ENCODE results near the gene CRYGD. TPM values are rescaled to one million over a fixed set of nuclear protein-coding genes. Genes with fewer than 3 reads are reported as not detected.
"Not testable (repeated sequence)": the region's sequence is repeated elsewhere in the genome, so short reads cannot be mapped to it uniquely, and the experiment has no call there.

CRYGD gene
- polyA plus RNA-seq, 1 donor, result 0.52 TPM

DNA sequence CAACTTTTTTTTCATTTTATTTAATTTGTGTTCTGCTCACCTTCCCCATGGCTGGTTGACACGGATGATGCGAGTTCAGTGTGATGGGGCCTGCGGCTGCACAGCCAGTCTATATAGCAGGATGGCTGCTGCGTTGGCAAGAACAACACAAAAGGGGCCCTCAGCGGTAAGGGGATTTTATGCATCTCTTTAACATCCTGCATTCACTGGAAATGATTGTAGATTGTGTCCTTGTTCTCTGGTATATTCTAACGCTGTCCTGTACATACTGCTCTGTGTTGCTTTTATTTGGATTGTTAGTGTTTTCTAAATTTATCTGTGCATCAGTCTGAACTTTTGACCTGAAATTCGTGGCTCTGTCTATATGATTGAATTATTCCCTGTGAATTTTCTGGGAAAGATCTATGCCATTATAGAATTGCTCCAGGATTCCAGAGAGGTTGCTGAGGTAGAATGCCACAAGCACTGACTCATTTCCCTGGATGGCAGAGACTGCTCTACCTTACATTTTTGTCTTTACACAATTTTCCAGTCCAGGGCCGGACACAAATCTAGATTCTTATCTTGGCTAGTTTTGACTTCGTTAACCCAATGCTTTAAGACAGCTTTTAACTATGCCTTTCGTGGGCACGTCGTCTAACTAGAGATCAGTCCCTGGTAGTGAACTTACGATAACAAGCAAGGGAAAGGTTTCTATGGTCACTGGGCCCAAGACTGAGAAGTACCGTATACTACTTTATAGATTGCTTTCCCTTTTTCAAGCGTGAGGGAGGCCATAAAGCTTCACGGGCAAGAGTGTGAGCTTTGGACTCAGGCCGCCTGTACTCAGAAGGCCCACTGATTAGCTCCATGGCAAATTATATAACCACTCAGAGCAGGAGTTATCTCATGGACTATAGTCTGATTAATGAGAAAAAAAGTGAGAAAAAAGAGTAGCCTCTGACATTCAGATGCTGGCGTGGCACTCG is 5.7 kb upstream of the CRYGD start, which contains the start of gene CRYGC:
Gene CRYGC, minus strand, starts transcription at position 85 of the 968 bp plus-strand sequence. Its CDS starts 36 bp downstream, at position 49.
- Histone ChIP-seq H3K9me3 (ENCODE audit: control insufficient read depth, low read depth, low read length) (no peaks in the 10 kb centered on the region), H3K27ac (ENCODE audit: low read length) (peak within 1 kb of the TSS; percentile 50), H3K4me3 (ENCODE audit: low read length) (no peak within 1 kb of the TSS), H3K4me1 (ENCODE audit: control insufficient read depth, insufficient read depth, low read length) (peaks cover 37% of the 10 kb centered on the region), H3K36me3 (ENCODE audit: control insufficient read depth, insufficient read depth, low read length) (no peaks in the 10 kb centered on the region), H3K27me3 (ENCODE audit: control insufficient read depth, insufficient read depth, low read length) (no peaks in the 10 kb centered on the region)
- 24% methylated on average over 3 of the region's 19 CpGs for WGBS (ENCODE audit: insufficient coverage, low lambda C conversion rate)
- DNase-seq, result peak; percentile 89 to 95

DNA sequence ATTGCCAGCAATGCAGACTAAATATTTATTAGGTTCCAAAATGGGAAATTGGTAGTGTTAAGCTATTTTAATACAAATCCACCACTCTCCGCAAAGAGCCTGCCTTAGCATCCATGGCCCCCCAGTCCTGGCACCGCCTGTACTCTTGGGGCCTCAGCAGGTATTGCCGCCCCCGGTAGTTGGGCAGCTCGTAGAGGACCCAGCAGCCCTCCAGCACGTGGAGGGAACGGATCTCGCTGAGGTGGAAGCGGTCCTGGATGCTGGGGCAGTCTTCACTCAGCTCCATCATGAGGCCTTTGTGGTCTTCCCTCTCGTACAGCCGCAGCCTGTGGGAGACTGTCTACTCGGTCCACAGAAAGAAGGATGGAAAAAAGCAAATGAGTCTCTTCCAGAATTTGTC is 3.8 kb upstream of the CRYGD start:
- Histone ChIP-seq H3K27me3 (ENCODE audit: control insufficient read depth, insufficient read depth, low read length) (no peaks in the 10 kb centered on the region), H3K4me3 (ENCODE audit: low read length) (no peak overlapping the region), H3K36me3 (ENCODE audit: control insufficient read depth, insufficient read depth, low read length) (no peaks in the 10 kb centered on the region), H3K27ac (ENCODE audit: low read length) (no peak overlapping the region), H3K4me1 (ENCODE audit: control insufficient read depth, insufficient read depth, low read length) (peaks cover 33% of the 10 kb centered on the region), H3K9me3 (ENCODE audit: control insufficient read depth, low read depth, low read length) (no peaks in the 10 kb centered on the region)
- no peak for DNase-seq
- WGBS (ENCODE audit: insufficient coverage, low lambda C conversion rate), result 100% methylated on average over 2 of the region's 12 CpGs

DNA sequence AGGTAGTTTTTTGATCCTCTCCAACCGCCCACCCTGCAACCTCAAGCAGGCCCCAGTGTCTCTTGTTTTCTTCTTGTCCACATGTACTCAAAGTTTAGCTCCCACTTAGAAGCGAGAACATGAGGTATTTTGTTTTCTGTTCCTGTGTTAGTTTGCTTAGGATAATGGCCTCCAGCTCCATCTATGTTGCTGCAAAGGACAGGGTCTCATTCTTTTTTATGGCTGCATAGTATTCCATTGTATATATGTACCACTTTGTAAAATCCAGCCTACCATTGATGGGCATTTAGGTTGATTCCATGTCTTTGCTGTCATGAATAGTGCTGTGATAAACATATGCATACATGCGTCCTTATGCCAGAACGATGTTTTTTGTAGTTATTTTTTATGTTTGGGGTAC is 2.8 kb upstream of the CRYGD start:
- H3K27me3 ChIP-seq (ENCODE audit: control insufficient read depth, insufficient read depth, low read length), result no peaks in the 10 kb centered on the region
- H3K4me3 ChIP-seq (ENCODE audit: low read length), result no peak overlapping the region
- H3K4me1 ChIP-seq (ENCODE audit: control insufficient read depth, insufficient read depth, low read length), result peaks cover 33% of the 10 kb centered on the region
- no peaks in the 10 kb centered on the region for H3K9me3 ChIP-seq (ENCODE audit: control insufficient read depth, low read depth, low read length)
- H3K36me3 ChIP-seq (ENCODE audit: control insufficient read depth, insufficient read depth, low read length), result no peaks in the 10 kb centered on the region
- H3K27ac ChIP-seq (ENCODE audit: low read length), result no peak overlapping the region
- WGBS (ENCODE audit: insufficient coverage, low lambda C conversion rate), result 100% methylated on average over 3 of the region's 4 CpGs
- DNase-seq, result no peak

DNA sequence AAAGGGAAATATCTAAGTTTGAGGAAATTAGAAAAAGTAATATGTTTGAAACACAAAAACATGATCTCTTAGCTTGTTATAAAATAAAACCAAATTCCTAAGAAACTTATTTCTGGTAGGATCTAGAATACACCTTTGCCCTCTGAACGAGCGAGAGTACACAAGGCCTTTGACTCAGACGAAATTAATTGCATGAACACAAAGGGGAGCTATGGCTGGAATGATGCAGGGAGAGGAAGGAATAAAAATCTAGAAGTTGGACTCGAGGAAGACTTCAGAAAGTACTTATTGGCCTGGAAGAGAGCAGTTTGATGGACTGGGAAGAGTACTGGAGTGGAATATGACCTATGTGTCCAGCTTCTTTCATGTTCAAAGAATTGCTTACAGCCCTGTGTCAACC is 927 bp upstream of the CRYGD start:
- H3K4me1 ChIP-seq (ENCODE audit: control insufficient read depth, insufficient read depth, low read length), result peaks cover 27% of the 10 kb centered on the region
- 17% methylated on average over 1 of the region's 4 CpGs for WGBS (ENCODE audit: insufficient coverage, low lambda C conversion rate)
- no peaks in the 10 kb centered on the region for H3K9me3 ChIP-seq (ENCODE audit: control insufficient read depth, low read depth, low read length)
- peak; percentile 18 to 64 for DNase-seq
- no peak overlapping the region for H3K27ac ChIP-seq (ENCODE audit: low read length)
- no peaks in the 10 kb centered on the region for H3K27me3 ChIP-seq (ENCODE audit: control insufficient read depth, insufficient read depth, low read length)
- H3K36me3 ChIP-seq (ENCODE audit: control insufficient read depth, insufficient read depth, low read length), result no peaks in the 10 kb centered on the region
- H3K4me3 ChIP-seq (ENCODE audit: low read length), result no peak overlapping the region

DNA sequence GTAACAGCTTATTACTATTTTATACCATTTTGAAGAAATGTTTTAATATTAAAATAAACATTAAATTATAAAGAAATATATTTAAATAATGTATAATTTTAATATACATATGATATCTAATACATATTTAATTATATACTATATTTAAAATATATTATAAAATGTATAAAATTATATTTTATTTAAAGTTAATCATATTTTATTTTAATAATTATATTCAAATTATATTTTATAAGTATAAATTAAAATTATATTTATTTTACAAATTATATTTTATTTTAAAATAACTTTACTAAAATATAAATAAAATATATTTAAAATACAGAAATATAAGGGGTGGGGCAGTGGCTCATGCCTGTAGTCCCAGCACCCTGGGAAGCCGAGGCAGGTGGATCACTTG is 2.1 kb downstream of the CRYGD start:
- whole genome bisulfite sequencing (ENCODE audit: insufficient coverage, low lambda C conversion rate), result no CpG with 5 or more reads among the region's 1 CpG
- Histone ChIP-seq H3K27ac (ENCODE audit: low read length) (no peak overlapping the region), H3K9me3 (ENCODE audit: control insufficient read depth, low read depth, low read length) (no peaks in the 10 kb centered on the region), H3K4me1 (ENCODE audit: control insufficient read depth, insufficient read depth, low read length) (peaks cover 15% of the 10 kb centered on the region), H3K27me3 (ENCODE audit: control insufficient read depth, insufficient read depth, low read length) (no peaks in the 10 kb centered on the region), H3K4me3 (ENCODE audit: low read length) (no peak overlapping the region), H3K36me3 (ENCODE audit: control insufficient read depth, insufficient read depth, low read length) (no peaks in the 10 kb centered on the region)
- no peak for DNase-seq

DNA sequence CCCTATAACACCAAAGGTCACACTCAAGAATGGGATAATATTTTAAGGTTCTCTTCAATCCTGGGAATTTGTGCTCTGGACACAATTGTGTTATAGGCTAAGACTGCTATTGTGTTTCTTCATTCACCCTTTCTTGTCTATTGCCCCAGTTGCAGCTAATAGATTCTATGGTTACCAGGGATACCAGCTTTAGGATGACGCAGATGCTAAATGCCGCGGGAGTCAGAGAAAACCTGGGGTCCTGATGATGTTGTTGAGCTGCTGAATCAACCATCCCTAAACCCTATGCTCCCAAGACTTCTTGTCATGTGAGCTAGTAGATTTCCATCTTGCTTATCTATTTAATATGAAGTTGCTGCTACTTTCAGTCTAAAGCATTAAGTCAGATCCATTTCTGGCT is 5.4 kb downstream of the CRYGD start:
- no peaks in the 10 kb centered on the region for H3K9me3 ChIP-seq (ENCODE audit: control insufficient read depth, low read depth, low read length)
- no peaks in the 10 kb centered on the region for H3K27me3 ChIP-seq (ENCODE audit: control insufficient read depth, insufficient read depth, low read length)
- WGBS (ENCODE audit: insufficient coverage, low lambda C conversion rate), result no CpG with 5 or more reads among the region's 3 CpGs
- H3K27ac ChIP-seq (ENCODE audit: low read length), result no peak overlapping the region
- DNase-seq, result no peak
- H3K4me3 ChIP-seq (ENCODE audit: low read length), result no peak overlapping the region
- no peaks in the 10 kb centered on the region for H3K36me3 ChIP-seq (ENCODE audit: control insufficient read depth, insufficient read depth, low read length)
- H3K4me1 ChIP-seq (ENCODE audit: control insufficient read depth, insufficient read depth, low read length), result no peaks in the 10 kb centered on the region

DNA sequence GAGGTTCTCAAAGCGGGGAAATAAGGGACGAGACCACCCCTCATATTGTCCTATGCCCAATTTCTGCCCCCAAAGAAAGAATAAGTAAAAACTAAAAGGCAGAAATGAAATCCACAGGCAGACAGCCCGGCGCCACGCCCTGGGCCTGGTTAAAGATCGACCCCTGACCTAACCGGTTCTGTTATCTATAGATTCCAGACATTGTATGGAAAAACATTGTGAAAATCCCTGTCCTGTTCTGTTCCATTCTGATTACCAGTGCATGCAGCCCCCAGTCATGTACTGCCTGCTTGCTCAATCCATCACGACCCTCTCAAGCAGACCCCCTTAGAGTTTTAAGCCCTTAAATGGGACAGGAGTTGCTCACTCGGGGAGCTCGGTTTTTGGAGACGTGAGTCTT is 6.9 kb downstream of the CRYGD start:
- H3K36me3 ChIP-seq (ENCODE audit: control insufficient read depth, insufficient read depth, low read length); H3K4me3 ChIP-seq (ENCODE audit: low read length); H3K27me3 ChIP-seq (ENCODE audit: control insufficient read depth, insufficient read depth, low read length); H3K9me3 ChIP-seq (ENCODE audit: control insufficient read depth, low read depth, low read length); H3K27ac ChIP-seq (ENCODE audit: low read length); DNase-seq; H3K4me1 ChIP-seq (ENCODE audit: control insufficient read depth, insufficient read depth, low read length): not testable (repeated sequence)
- no CpG with 5 or more reads among the region's 11 CpGs for WGBS (ENCODE audit: insufficient coverage, low lambda C conversion rate)

DNA sequence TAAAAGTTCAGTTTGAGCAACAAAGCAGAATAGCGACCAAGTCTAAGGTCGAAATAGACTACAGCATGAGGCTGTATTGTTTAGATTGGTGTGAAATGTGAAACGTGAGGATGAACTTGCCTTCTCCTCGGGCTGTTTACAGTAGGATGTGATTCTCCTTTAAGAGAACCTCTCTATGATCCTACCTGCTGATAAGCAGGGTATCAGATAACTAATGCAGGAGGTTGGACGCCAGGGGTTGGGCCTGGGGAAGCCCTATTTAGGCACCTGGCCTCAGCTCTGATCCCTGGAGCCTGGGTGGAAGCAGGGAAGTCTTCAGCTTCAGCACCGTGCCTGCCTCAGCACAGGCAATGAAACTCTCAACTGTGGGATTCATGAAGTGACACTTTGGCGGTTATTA is 11.4 kb downstream of the CRYGD start:
- peaks cover 9% of the 10 kb centered on the region for H3K4me1 ChIP-seq (ENCODE audit: control insufficient read depth, insufficient read depth, low read length)
- no peak overlapping the region for H3K4me3 ChIP-seq (ENCODE audit: low read length)
- WGBS (ENCODE audit: insufficient coverage, low lambda C conversion rate), result no CpG with 5 or more reads among the region's 7 CpGs
- H3K9me3 ChIP-seq (ENCODE audit: control insufficient read depth, low read depth, low read length), result no peaks in the 10 kb centered on the region
- peaks cover 3% of the 10 kb centered on the region for H3K27me3 ChIP-seq (ENCODE audit: control insufficient read depth, insufficient read depth, low read length)
- no peak overlapping the region for H3K27ac ChIP-seq (ENCODE audit: low read length)
- H3K36me3 ChIP-seq (ENCODE audit: control insufficient read depth, insufficient read depth, low read length), result no peaks in the 10 kb centered on the region
- DNase-seq, result peak in 1 of 2 donors; percentile 23

DNA sequence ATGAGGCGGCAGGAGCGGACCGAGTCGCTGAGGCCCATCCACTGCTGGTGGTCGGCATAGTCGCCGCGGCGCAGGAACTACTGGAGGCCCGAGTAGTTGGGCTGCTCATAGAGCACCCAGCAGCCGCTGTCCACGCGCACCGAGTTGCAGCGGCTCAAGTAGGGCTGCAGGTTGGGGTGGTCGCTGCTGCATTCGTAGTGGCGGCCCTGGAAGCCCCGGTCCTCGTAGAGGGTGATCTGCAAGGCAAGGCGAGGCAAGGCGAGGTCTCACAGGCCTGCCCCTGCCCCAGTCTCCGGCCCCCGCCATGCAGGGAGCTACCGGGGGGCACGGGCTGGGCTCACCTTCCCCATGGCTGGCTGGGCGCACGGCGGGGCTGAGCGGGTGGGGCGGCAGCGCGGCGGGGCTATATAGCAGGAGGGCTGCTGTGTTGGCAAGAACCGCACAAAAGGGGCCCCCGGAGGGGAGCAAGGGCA is 12.0 kb downstream of the CRYGD start:
- DNase-seq, result peak in 1 of 2 donors; percentile 17
- not testable (repeated sequence) for H3K27me3 ChIP-seq (ENCODE audit: control insufficient read depth, insufficient read depth, low read length); H3K4me3 ChIP-seq (ENCODE audit: low read length); H3K9me3 ChIP-seq (ENCODE audit: control insufficient read depth, low read depth, low read length); H3K36me3 ChIP-seq (ENCODE audit: control insufficient read depth, insufficient read depth, low read length); H3K4me1 ChIP-seq (ENCODE audit: control insufficient read depth, insufficient read depth, low read length); H3K27ac ChIP-seq (ENCODE audit: low read length)
- WGBS (ENCODE audit: insufficient coverage, low lambda C conversion rate), result no CpG with 5 or more reads among the region's 36 CpGs

DNA sequence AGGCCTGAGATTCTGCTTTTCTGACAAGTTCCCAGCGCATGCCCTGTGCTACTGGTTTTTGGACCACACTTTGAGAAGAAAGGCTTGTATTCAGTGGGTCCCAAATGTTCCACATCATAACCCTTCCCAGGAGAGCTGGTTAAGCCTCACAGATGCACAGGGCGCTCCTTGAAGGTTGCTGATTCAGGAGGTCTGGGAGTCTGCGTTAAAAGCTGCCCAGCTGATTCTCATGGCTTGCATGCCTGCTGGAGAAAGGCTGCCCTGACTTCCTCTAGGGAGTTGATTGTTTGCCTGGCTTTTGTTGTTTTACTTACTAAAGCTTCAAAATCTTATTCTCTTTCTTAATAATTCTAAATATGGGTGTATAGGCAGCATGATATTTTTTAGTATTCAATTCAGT is 20.7 kb downstream of the CRYGD start:
- Histone ChIP-seq H3K9me3 (ENCODE audit: control insufficient read depth, low read depth, low read length) (no peaks in the 10 kb centered on the region), H3K4me3 (ENCODE audit: low read length) (no peak overlapping the region), H3K36me3 (ENCODE audit: control insufficient read depth, insufficient read depth, low read length) (no peaks in the 10 kb centered on the region), H3K27ac (ENCODE audit: low read length) (no peak overlapping the region), H3K27me3 (ENCODE audit: control insufficient read depth, insufficient read depth, low read length) (no peaks in the 10 kb centered on the region), H3K4me1 (ENCODE audit: control insufficient read depth, insufficient read depth, low read length) (no peaks in the 10 kb centered on the region)
- DNase-seq, result no peak
- WGBS (ENCODE audit: insufficient coverage, low lambda C conversion rate), result no CpG with 5 or more reads among the region's 3 CpGs

All from large intestine (tissue), 3 donors.